GM19468 (cell line): Measurements from ENCODE around the gene SDC1.

Source experiments
- ATAC-seq: cut with Tn5 transposase; IDR thresholded peaks from one replicate; pipeline ENCODE4 v1.9.1; 2021; ENCODE audit warnings: mild to moderate bottlenecking, moderate library complexity, moderate number of reproducible peaks; ENCODE audit not compliant: unreplicated experiment; ENCODE audit errors: extremely low read depth

Gene SDC1

GRCh38 chr2:20173496-20174402 is 51.2 kb downstream of the SDC1 start:
- no peak for ATAC-seq

- no peak for ATAC-seq
These were observed 51.9 kb downstream of the SDC1 start for GRCh38 chr2:20173064-20173463.

GRCh38 chr2:20172273-20173055 is 52.5 kb downstream of the SDC1 start:
- ATAC-seq: no peak

- no peak for ATAC-seq
These were observed 53.4 kb downstream of the SDC1 start for GRCh38 chr2:20171445-20171977.

DNA sequence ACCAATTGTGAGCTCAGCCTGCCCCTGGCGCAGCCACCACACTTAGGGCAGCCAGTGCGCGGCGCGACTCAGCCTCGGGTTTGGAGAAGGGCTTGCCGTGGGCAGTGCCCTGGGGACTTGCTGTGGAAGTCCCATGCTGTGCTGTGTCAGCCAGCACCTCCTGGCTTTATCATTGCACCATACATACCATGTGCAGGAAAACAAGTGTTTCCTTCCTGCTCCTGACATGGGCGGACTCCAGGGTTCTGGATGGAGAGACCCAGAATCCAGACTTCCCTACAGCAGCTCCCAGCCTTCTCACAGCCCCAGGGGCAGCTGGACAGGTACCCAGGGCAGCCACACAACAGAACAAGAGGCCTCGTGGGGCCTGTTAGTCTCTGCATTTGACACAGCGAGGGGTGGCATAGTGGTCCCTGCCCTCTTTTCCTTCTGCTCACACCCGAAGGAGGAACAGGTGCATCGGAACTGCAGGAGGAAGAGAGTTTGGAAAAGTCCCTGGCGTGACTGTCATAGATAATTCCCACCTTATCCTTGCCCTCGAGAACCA is 54.2 kb downstream of the SDC1 start:
- no peak for ATAC-seq

DNA sequence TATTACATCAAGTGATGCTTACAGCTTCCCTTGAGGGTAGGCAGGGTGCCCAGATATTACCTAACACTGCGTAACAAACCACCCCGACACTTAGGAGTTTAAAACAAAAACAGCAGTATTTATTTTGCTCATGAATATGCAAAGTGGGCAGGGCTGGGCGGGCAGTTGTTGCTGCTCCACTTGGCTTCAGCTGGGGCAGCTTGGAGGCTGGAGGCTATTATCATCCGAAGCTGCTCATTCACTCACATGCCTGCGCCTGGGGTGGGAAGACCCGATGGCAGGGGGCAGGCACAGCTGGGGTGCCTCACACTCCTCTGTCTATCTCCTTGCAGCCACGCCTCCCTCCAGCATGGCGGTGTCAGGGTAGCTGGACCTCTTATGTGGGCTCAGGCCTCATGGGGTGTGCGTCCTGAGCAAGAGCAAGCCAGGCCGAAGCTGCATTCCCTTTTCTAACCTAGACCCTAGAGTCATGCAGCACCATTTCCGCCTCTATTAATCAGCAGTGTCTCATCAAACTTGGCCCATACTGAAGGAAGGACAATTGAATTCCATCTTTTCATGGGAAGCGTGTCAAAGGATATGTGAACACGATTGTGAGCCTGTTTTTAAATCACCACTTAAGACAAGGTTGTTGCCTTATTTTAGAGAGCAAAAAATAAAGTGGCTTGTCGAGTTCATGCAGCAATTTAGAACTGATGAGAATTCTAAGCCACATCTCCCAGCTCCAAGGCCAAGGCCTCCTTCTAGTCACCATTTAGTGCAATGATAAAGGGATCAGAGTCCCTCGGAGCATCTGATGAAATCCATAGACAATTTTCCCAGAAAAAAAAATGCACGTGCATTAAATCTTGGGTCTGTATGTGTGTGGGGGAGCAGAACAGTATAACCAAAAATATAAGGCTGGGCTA is 54.9 kb downstream of the SDC1 start:
- ATAC-seq: no peak

DNA sequence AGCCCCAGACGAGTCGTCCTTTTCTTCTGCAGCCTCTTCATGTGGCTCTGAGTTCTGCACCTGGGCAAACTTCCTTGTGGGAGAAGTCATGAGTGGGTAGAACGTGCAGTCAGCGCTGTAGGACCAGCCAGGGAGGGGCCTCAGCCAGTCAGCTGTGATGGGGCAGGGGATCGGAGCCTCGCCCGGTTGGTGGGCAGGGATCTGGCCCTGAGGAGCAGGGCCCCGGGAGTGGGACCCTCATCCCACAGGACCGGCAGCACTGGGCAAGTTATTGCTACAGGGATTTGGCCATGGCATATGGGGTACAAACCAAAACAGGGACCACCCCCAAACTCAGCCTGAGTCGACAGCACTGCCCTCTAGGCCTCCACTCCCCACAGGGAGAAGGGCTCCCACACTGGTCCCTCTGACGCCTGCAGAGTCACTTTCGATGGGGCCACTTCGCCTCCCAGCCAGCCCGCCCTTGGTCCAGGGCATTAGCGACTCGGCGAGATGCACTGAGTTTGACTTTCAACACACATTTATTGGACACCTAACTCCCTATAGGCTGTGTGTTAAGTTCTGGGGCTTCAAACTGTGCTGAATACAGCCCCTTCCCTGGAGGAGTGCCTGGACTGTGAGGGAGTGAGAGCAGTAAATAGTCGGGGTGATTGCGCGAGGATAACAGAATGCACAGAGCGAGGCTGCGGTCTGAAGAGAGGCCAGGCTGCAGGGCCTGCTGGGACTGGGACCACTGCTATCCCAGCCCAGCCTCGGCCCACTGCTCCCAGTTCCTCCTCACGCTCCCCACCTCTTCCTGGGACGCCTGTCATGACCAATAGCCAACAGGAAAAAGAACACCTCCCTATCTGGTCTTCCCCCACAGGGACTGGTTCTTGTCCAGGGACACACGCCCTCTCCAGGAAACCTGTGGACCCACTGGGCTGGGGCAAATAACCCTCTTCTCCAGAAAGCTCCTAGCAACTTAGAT is 55.9 kb downstream of the SDC1 start:
- no peak for ATAC-seq

DNA sequence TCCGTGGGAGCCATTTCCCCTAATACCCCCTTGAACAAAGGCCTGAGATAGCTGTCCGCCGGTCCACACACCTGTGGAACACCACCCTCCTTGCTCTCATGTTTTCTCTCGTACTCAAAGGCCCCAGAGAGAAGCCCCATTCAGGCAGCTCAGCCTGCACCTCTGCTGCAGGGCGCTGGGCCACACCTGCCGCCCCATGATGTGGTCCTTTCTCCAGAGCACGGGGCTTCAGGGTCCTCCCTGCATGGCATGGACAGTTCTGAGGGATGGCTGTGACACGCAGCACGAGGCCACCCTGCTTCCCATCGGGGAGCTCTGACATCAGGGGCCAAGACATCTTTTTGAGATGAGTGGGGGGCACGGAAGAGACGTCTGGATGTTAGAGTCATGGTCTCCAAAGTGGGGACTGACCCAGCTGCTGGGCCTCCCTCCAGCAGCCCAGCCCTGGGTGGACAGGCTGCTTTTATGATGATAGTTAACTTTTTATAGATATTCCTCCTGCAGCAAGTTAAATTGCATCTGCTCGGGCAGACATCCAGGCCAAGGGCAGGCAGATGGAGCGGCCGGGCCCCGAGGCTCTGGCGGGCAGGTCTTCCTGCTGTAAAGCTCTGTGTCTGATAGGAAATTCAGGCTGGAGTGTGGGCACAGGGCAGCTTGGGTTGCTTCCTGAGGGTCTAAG is 56.7 kb downstream of the SDC1 start:
- no peak for ATAC-seq

GRCh38 chr2:20167356-20167755 is 57.6 kb downstream of the SDC1 start:
- no peak for ATAC-seq

- no peak for ATAC-seq
These were observed 59.0 kb downstream of the SDC1 start for GRCh38 chr2:20165677-20166509.

DNA sequence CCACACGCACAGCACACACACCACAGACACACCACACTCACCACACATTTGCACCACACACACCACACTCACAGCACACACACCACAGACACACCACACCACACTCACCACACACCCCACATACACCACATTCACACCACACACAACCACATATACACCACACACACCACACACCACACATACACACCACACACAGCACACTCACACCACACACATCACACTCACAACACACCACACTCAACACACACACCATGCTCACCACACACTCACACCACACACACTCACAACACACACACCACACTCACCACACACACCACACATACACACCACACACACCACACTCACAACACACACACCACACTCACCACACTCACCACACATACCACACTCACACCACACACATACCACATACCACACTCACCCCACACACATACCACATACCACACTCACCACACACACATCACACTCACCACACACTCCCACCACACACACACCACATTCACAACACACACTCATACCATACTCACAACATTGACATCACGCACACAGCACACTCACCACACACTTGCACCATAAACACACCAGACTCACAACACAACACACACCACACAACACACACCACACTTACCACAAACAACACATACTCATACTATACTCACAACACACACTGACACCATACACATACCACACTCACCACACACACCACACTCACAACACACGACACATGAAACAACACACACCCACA is 60.0 kb downstream of the SDC1 start:
- no peak for ATAC-seq

GRCh38 chr2:20164061-20164733 is 60.7 kb downstream of the SDC1 start:
- no peak for ATAC-seq

GRCh38 chr2:20159411-20160070 is 65.4 kb downstream of the SDC1 start:
- ATAC-seq: no peak

- ATAC-seq: no peak
These were observed 67.6 kb downstream of the SDC1 start for GRCh38 chr2:20157193-20157891.

DNA sequence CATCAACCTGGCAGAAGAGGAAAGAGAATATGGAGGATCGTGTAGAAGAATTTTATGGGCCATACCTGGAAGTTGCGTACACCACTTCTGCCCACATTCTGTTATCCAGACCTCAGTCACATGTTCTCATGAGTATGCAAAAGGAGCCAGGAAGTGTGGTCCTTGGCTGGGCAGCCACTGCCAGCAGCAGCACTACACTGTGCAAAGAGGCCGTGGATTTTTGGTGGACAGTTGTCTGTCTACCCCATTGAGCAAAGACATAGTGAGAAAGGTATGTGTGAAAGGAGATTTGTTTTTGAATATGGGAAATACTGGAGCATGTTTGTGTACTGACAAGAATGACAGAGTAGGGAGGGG is 68.1 kb downstream of the SDC1 start:
- ATAC-seq: no peak
